ENCODE data around the gene RYR1.

Gene RYR1

DNA sequence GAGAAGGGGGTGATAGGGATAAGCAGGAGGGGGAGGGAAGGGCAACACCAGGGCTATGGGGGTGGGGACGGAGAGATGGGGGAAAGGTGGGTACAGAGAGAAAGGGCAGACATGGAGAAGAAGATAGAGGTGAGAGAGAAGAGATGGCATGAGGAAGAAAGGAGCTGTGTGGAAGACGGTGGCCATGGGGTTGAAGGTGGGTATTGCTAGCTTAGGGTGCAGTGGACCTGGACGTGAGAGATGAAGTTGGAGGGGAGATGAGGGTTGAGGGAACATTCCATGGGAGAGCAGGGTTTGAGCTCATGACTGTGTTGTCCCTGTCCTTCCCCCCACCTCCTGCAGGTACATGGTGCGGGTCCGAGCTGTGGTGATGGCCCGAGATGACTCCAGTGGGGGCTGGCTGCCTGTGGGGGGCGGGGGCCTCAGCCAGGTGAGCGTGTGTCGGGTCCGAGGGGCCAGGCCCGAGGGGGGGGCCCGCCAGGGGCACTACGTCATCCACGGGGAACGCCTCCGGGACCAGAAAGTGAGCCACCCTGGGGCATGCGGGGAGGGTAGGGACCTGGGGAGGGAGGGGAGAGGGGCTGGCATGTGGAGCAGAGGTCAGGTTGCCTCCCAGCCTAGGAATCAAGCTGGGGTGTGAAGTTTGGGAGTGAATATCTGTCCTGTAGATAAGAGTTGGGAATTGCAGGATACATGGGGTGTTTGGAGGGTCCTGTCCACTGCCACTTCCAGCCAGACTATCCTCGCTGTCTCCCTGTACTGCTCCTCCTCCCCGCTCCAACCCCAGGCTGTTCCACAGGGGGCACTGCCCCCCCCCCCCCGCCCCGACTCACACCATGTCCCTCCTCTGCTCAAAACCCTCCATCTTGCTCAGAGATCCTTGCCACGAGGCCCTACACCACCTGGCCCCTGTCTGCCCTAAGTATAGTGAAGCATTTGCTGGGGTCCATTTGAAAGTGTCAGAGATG is 43.2 kb upstream of the RYR1 start:
- no peaks in the 10 kb centered on the region for H3K27me3 ChIP-seq (replicated peaks)
- peak overlapping the region; percentile 77 for H3K4me3 ChIP-seq (ENCODE audit: low read depth, low read length)
- in situ Hi-C loops (cut with HindIII; ENCODE audit: low pct_ligation_motif_present, low sequenced_read_pairs), result no loop called here
- DNase-seq, result no peak
- no peak overlapping the region for H3K27ac ChIP-seq
- TF ChIP-seq, protein P1, sequence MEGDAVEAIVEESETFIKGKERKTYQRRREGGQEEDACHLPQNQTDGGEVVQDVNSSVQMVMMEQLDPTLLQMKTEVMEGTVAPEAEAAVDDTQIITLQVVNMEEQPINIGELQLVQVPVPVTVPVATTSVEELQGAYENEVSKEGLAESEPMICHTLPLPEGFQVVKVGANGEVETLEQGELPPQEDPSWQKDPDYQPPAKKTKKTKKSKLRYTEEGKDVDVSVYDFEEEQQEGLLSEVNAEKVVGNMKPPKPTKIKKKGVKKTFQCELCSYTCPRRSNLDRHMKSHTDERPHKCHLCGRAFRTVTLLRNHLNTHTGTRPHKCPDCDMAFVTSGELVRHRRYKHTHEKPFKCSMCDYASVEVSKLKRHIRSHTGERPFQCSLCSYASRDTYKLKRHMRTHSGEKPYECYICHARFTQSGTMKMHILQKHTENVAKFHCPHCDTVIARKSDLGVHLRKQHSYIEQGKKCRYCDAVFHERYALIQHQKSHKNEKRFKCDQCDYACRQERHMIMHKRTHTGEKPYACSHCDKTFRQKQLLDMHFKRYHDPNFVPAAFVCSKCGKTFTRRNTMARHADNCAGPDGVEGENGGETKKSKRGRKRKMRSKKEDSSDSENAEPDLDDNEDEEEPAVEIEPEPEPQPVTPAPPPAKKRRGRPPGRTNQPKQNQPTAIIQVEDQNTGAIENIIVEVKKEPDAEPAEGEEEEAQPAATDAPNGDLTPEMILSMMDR (IDR thresholded peaks at IDR 0.05; ENCODE audit: low read depth, low read length, missing control alignments), result no peak
- H3K36me3 ChIP-seq (replicated peaks), result peaks cover 15% of the 10 kb centered on the region

DNA sequence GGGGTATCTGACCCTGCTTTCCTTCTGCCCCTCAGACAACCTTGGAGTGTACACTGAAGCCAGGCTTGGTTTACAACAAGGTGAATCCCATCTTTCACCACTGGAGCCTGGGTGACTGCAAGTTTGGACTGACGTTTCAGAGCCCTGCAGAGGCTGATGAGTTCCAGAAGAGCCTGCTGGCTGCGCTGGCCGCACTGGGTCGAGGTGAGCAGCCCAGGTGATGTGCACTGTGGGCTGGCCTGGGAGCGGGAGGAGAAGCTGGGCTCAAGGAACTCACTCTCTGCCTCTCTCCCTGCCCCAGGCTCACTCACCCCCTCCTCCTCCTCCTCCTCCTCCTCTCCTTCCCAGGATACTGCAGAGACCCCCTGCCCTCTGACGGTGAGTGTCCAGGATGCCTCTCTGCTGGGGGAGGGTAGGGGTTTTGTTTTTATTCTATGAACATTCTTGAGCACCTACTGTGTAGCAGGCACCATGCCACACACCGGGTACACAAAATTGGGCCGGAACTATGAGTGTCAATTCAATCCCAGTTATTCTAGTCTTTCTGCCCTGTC is 41.5 kb upstream of the RYR1 start:
- Histone ChIP-seq H3K27me3 (replicated peaks) (no peaks in the 10 kb centered on the region), H3K27ac (no peak overlapping the region), H3K4me3 (ENCODE audit: low read depth, low read length) (no peak overlapping the region), H3K36me3 (replicated peaks) (peaks cover 13% of the 10 kb centered on the region)
- no peak for DNase-seq
- TF ChIP-seq, protein P1 (IDR thresholded peaks at IDR 0.05; ENCODE audit: low read depth, low read length, missing control alignments), result no peak
- in situ Hi-C loops (cut with HindIII; ENCODE audit: low pct_ligation_motif_present, low sequenced_read_pairs), result no loop called here

DNA sequence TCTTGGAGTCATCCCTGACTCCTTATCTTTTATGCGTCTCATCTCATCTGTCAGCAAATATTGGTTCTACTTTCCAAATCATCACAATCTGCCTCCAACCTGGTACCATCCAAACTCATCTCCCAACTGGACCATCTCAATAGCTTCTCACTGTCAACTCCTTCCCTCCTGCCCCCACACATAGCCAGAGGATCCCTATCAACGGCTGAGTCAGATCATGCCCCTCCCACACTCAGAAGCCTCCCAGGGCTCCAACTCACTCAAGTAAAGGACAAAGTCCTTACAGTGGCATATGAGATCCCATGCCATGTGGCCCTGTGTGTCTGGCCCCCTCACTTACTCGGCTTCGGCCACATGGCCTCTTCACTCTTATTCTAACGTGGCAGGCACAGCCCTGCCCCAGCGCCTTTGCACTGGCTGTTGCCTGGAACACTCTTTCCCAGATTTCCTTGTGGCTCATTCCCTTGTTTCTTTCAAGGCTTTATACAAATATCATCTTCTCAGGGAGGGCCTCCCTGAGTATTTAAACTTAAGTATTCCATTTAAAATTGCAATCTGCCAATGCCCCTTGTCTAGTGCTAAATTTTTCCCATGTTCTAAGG is 40.7 kb upstream of the RYR1 start:
- no peak overlapping the region for H3K27ac ChIP-seq
- peaks cover 13% of the 10 kb centered on the region for H3K36me3 ChIP-seq (replicated peaks)
- no peaks in the 10 kb centered on the region for H3K27me3 ChIP-seq (replicated peaks)
- TF ChIP-seq, protein P1 (IDR thresholded peaks at IDR 0.05; ENCODE audit: low read depth, low read length, missing control alignments), result no peak
- in situ Hi-C loops (cut with HindIII; ENCODE audit: low pct_ligation_motif_present, low sequenced_read_pairs), result no loop called here
- peak; percentile 69 for DNase-seq
- H3K4me3 ChIP-seq (ENCODE audit: low read depth, low read length), result no peak overlapping the region

DNA sequence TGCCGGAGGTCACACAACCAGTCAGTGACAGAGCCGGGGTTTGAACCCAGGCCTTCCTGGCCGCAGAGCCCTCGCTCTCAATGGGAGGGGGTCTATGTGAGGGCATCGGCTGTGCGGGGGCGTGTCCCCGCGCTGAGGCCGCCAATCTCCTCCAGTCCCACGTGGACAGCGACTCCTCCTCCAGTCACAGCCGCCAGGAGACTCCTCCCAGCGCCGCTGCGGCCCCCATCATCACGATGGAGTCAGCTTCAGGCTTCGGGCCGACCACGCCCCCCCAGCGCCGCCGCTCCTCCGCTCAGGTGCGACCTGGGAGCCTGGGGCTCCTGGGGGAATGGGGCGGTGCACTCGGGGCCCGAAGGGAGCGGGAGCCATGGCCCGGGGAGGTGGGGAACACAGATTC is 39.0 kb upstream of the RYR1 start:
- TF ChIP-seq, protein P1 (IDR thresholded peaks at IDR 0.05; ENCODE audit: low read depth, low read length, missing control alignments), result no peak
- peak; percentile 25 for DNase-seq
- Histone ChIP-seq H3K4me3 (ENCODE audit: low read depth, low read length) (peak overlapping the region; percentile 12), H3K27ac (no peak overlapping the region), H3K36me3 (replicated peaks) (peaks cover 13% of the 10 kb centered on the region), H3K27me3 (replicated peaks) (no peaks in the 10 kb centered on the region)
- in situ Hi-C loops (cut with HindIII; ENCODE audit: low pct_ligation_motif_present, low sequenced_read_pairs), result no loop called here

DNA sequence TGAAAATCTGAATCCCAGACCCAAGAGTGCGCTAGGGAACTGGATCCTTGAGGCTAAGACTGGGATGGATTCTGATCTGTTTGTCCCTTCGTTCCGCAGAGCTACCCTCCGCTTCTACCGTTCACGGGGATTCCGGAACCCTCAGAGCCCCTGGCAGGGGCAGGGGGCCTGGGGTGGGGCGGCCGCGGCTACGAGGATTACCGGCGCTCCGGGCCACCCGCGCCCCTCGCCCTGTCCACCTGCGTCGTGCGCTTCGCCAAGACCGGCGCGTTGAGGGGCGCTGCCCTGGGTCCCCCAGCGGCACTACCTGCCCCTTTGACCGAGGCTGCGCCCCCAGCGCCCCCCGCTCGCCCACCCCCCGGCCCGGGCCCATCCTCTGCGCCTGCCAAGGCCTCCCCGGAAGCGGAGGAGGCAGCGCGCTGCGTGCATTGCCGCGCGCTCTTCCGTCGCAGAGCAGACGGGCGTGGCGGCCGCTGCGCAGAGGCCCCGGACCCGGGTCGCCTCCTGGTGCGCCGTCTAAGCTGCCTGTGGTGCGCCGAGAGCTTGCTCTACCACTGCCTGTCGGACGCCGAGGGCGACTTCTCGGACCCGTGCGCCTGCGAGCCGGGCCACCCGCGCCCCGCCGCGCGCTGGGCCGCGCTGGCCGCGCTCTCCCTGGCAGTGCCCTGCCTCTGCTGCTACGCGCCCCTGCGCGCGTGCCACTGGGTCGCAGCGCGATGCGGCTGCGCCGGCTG is 37.9 kb upstream of the RYR1 start:
- Histone ChIP-seq H3K4me3 (ENCODE audit: low read depth, low read length) (no peak overlapping the region), H3K27me3 (replicated peaks) (no peaks in the 10 kb centered on the region), H3K27ac (no peak overlapping the region), H3K36me3 (replicated peaks) (peaks cover 13% of the 10 kb centered on the region)
- DNase-seq, result no peak
- TF ChIP-seq, protein P1 (IDR thresholded peaks at IDR 0.05; ENCODE audit: low read depth, low read length, missing control alignments), result no peak
- in situ Hi-C loops (cut with HindIII; ENCODE audit: low pct_ligation_motif_present, low sequenced_read_pairs), result no loop called here

Measured in brain microvascular endothelial cell (primary cell).